AG08396 (cell line): ENCODE data around the gene ANAPC2.

Experiments used
- DNase-seq: peaks from one replicate; pipeline ENCODE4 v3.0.0; 2012; ENCODE audit warnings: low spot score, mixed read lengths

The ANAPC2 gene

GRCh38 chr9:137161558-137162486 lies 26.5 kb downstream of the ANAPC2 start:
- no peak for DNase-seq

DNA sequence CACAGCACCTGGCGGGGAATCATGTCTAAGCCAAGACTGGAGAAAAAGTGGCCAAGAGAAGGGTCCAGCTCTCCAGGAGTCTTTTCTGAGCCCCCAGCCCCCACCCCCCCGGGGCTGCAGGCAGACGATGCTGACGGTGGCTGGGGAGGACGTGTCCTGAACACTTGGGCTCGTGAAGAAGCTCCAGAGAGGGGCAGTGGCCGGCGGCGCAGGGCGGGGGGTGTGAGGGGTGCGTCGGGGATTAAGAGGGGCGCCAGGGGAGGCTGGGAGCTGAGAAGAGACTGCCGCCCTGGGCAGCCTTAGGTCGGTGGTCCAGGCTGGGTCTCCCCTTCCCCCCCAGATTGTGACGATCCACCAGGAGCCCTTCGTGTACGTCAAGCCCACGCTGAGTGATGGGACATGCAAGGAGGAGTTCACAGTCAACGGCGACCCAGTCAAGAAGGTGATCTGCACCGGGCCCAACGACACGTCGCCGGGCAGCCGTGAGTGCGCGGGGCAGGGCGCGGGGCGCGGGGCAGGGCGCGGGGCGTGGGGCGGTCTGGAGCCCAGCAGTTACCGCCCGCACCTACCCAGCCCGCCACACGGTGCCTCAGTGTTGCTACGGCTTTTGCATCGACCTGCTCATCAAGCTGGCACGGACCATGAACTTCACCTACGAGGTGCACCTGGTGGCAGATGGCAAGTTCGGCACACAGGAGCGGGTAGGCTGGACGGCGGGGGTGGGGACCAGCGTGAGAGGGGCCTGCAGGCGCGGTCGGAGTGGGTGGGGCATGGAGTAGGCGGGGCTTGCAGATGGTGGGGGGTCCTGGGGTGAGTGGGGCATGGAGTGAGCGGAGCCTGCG lies 27.4 kb downstream of the ANAPC2 start:
- no peak for DNase-seq

- no peak for DNase-seq
These were observed 28.3 kb downstream of the ANAPC2 start for GRCh38 chr9:137160054-137160425.

GRCh38 chr9:137159105-137160053 lies 29.0 kb downstream of the ANAPC2 start:
- no peak for DNase-seq

DNA sequence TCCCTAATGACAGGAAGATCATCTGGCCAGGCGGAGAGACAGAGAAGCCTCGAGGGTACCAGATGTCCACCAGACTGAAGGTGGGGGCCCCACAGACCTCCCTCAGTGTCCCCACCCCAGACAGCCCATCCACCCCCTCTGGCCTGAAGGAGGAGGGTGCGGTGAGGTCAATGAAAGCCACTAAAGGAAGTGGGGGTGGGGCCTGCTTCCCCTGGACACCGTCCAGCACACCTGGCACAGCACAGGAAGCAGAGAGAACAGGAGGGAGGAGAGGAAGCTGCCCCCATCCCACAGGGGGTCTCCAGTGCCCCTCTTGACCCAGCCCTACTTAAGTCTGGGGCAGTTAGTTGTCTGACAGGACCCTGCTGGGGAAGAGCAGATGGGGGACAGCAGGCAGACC lies 29.7 kb downstream of the ANAPC2 start:
- no peak for DNase-seq

- no peak for DNase-seq
These were observed 30.5 kb downstream of the ANAPC2 start for GRCh38 chr9:137157618-137158415.

- DNase-seq = peak; percentile 90
These were observed 31.6 kb downstream of the ANAPC2 start for GRCh38 chr9:137156567-137157375.

- DNase-seq = no peak
These were observed 35.4 kb downstream of the ANAPC2 start for GRCh38 chr9:137152844-137153405.

DNA sequence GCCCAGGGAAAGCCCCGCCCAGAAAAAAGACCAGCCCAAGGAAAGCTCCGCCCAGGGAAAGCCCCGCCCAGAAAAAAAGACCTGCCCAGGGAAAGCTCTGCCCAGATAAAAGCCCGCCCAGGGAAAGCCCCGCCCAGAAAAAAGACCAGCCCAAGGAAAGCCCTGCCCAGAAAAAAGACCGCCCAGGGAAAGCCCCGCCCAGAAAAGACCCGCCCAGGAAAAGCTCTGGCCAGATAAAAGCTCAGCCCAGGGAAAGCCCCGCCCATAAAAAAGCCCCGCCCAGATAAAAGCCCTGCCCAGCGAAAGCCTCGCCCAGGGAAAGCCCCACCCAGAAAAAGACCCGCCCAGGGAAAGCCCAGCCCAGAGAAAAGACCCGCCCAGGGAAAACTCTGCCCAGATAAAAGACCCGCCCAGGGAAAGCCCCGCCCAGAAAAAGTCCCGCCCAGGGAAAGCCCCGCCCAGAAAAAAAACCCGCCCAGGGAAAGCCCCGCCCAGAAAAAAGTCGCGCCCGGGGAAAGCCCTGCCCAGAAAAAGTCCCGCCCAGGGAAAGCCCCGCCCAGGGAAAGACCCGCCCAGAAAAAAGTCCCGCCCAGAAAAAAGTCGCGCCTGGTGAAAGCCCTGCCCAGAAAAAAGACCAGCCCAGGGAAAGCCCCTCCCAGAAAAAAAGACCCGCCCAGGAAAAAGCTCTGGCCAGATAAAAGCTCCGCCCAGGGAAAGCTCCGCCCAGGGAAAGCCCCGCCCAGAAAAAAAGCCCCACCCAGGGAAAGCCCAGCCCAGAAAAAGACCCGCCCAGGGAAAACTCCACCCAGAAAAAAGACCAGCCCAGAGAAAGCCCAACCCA lies 37.5 kb downstream of the ANAPC2 start:
- DNase-seq = no peak

DNA sequence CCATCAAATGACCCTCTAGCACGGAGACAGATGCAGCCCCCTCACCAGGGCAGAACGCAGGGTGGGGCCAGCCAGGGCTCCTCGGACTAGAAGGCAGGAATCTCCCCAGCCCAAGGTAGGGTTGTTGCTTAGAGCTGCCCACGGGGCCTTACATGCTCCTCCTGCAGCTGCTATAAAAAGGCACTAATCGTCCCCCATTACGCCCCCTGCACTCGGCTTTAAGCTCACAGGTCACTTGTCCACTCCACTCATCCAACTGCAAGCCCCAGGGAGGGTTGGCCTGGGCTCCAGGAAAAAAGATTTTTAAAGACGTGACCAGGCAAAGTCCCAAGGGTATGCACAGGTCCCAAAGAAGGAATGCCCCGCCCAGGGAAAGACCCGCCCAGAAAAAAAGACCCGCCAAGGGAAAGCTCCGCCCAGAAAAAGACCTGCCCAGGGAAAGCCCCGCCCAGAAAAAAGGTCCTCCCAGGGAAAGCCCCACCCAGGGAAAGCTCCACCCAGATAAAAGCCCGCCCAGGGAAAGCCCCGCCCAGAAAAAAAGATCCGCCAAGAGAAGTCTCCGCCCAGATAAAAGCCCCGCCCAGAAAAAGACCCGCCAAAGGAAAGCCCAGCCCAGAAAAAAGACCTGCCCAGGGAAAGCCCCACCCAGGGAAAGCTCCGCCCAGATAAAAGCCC lies 38.3 kb downstream of the ANAPC2 start:
- DNase-seq = no peak

DNA sequence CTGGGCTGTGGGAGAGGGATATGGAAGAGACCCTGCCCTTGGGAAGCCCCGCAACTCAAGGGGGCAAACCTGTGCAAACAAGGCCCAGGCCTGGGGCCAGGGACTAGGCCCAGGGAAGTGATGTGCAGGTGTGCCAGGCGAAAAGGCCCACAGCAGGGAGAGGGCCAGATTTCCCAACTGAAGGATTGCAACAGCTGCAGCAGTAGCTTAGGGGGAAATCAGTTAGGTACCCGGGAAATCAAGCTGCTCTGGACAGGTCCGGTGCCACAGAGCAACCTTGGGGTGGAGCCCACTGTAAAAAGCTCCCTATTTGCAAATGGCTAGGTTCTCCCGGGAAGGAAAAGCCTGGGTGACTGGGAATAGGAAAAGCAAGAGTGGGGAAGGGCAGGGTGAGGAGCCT lies 39.0 kb downstream of the ANAPC2 start:
- DNase-seq = no peak

DNA sequence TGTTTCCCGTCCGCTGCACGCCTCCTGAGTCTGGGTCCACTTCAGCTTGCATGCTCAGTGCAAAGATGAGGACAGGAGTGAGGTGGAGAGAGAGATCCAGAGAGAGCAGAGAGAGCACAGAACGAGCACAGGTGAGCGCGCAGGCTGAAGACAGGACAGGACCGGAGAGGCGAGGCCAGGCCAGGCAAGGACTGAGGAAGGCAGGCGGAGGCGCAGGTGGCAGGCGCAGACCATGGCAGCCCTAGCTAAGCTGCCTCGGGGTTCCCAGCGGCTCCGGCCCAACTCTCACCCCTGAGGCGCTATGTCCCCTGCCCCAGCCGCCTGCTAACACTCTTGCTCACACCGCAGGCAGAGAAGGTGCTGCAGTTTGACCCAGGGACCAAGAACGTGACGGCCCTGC lies 39.7 kb downstream of the ANAPC2 start:
- no peak for DNase-seq

GRCh38 chr9:137148242-137148641 lies 40.1 kb downstream of the ANAPC2 start:
- DNase-seq = no peak

- DNase-seq = no peak
These were observed 40.6 kb downstream of the ANAPC2 start for GRCh38 chr9:137147793-137148160.

GRCh38 chr9:137147091-137147792 lies 41.1 kb downstream of the ANAPC2 start:
- no peak for DNase-seq

GRCh38 chr9:137146527-137146918 lies 41.8 kb downstream of the ANAPC2 start:
- no peak for DNase-seq

DNA sequence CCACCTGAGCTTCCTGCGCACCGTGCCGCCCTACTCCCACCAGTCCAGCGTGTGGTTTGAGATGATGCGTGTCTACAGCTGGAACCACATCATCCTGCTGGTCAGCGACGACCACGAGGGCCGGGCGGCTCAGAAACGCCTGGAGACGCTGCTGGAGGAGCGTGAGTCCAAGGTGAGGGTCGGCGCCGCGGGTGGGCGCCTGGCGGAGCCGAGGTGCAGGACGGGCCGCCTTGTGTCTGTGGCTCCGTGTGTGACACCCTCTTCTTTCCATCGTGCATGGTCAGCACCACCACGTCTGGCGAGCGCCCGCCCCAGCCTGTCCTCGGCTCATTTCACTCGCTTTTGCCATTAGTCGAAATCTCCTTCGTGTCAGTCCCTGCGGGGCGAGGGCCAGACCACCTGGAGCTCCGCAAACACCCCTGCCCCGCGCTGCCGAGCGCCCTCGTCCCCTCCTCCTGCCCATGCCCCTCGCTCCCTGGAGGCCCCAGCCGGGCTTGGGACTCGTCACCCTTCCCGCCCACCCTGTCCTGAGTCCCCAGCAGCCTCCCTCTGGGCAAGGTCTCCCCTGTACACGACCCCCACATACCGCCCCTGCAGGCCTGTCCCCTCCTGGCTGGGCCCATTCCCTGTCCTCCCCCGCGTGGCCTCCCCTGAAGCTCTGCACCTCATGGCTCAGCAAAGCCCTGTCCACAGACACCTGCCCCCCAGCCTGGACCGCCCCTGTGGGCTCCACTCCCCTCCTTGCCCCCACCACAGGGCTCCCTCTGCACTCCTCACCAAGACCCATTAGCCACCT lies 42.4 kb downstream of the ANAPC2 start:
- no peak for DNase-seq
